ENCODE data around the gene TAS2R7.
"Not testable (repeated sequence)": the region's sequence is repeated elsewhere in the genome, so short reads cannot be mapped to it uniquely, and the experiment has no call there.

The TAS2R7 gene, protein sequence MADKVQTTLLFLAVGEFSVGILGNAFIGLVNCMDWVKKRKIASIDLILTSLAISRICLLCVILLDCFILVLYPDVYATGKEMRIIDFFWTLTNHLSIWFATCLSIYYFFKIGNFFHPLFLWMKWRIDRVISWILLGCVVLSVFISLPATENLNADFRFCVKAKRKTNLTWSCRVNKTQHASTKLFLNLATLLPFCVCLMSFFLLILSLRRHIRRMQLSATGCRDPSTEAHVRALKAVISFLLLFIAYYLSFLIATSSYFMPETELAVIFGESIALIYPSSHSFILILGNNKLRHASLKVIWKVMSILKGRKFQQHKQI

DNA sequence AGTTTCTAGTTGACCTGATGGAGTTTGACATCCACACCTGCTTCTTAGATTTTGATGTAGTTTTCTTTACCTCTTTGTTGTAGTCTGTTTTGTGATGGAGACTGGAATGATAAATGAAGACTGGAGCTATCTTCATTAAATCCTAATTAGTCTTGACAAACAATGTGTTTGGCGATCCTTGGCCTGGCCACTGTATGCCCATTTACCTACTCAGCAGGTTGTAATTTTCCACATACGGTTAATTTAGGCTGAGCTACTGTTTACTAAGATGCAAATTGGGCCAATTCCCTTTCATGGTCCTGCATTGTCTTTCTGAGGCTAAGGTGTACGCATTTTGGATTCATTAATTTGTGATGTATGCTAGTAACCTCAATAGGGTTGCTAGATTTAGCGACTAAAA lies at the start of gene TAS2R7:
TAS2R7 (minus strand) TSS at position 41 of the 400 bp plus-strand sequence. CDS start 57 bp downstream, outside the sequence.
- DNase-seq, result no peak

DNA sequence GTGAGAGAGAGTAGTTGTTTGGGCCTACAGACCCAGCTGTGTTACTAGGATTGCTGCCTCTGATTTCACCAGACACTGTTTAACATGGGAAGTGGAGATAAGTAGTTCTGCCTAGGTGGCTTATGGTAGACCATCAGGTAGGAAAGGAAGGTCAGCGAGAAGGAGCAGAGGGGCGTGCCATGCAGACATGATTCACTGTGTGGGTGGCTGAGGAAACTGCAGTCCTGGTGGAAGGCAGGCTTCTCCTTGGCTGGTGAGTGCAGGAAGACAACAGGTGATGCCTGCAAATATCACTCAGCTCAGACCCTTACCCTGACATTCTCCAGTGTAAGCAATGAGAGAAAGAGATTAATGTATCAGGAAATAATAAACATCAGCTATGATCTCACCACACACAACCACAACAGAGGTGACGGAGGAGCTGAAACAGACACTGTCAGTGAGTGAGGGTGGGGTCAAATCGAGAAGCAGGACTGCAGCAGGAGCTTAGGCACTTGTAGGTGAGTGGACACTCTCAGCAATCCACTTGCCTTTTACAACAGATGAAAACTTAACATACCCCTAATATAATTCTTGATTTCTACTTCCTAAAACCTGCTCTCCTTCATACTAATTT lies 48.9 kb upstream of the TAS2R7 start:
- no peak for DNase-seq

DNA sequence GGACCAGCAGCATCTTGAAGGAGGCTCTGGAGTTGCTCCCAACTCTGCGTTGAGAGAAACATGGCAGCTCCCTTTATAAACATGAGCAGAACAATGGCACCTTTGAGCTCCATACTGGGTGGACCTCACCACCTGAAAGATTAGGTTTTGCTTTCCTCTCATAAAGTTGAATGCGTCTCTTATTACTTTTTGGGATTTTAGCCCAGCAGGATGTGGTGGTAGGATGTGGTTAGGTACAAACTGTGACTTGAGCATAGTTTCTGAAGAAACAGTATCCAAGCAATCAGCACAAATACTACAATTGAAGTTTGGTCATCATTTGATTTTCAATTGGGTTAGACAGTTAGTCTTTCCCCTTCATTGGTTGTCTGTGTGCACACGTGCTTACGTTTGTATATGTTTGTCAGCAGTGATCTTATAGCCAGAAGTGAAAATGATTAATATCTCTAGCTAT lies 47.0 kb upstream of the TAS2R7 start, which contains the start of gene PRR4:
PRR4 (minus strand) TSS at position 51 of the 454 bp plus-strand sequence; CDS start at position 13, 38 bp downstream.
- no peak for DNase-seq

DNA sequence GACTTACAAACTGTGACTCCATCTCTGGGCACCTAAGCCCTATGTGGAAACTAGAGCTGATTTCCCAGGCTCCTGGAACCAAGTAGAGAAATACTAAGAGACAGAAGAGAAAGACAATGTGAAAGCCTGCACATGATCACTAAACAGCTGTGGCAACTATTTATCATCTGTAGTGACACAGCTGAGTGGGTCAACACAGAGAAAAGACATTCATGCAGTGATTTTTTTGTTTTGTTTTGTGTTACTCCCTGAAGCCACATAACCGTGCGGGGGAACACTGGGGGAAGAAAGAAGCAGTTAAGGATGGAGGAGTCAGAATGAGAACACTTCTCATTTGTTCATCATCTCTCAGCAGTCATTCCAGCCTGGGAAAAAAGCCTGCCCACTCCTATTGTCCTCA lies 45.3 kb upstream of the TAS2R7 start:
- DNase-seq, result no peak

DNA sequence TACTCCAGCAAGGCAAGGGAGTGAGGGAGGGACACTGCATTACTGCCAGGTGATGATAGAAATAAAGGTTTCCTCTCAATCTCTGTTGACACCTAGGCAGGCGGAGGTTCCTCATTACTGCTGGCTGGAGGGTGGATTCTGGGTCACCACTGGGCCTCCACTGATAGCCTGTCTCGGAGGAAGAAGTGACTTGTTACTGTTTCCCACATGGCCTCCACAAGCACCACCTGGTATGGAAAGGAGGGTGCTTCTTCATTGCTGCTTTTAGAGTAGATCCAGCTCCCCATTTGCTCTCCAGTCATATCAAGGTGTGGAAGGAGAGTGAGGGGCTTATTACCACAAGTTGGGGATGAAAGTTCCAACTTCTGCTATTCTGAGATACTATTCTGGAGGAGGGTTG lies 40.4 kb upstream of the TAS2R7 start:
- DNase-seq, result no peak

DNA sequence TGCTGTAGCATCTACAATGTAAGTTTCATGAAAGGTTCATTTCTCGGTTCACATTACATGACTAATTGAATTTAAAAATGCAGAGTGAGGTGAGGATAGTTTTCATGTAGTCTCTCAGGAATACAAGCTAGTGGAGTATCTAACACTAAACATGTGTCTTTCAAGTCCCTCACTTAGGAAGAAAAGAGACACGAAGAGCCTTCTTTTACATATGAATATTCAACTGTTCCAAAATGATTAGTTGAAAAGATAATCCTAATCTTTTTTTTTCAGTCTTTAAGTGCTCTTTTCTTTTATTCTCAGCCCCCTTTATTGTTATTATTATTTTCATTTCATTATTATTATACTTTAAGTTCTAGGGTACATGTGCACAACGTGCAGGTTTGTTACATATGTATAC lies 36.0 kb upstream of the TAS2R7 start:
- no peak for DNase-seq

DNA sequence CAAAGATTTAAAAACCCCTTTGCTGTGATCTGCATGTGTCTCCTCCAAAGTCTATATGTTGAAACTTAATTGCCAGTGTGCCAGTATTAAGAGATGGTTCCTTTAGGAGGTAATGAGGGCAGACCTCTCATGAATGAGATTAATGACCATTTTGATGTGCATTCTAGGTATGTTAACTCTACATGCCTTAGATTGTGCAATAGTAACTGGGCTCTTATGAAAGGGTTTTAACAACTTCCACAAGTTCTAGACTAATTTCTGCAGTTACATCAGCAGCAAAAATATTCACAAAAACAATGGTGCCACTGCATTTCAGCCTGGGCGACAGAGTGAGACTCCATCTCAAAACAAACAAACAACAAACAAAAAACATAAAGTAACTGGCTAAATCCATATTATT lies 27.6 kb upstream of the TAS2R7 start:
- no peak for DNase-seq

DNA sequence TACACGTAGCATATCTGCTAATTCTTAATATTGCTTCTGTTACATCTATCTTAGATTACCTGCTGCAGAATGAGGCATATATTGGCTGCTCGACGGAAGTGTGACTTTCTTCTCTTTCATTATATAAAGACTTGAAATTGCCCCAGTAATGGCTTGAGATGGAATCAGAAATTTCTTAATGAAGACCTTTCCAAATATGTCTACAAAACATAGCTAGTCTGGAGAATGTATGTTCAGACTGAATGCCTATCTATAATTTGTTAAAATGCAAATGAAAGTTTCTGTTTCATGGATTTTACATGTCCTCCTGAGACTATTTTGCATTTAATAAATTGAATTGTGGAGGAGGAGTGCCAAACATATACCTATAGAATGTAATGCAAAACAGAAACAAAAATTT lies 23.8 kb upstream of the TAS2R7 start, which contains the start of gene TAS2R10:
TAS2R10 (minus strand) TSS at position 101 of the 400 bp plus-strand sequence; CDS start at position 12, 89 bp downstream.
- DNase-seq, result no peak

DNA sequence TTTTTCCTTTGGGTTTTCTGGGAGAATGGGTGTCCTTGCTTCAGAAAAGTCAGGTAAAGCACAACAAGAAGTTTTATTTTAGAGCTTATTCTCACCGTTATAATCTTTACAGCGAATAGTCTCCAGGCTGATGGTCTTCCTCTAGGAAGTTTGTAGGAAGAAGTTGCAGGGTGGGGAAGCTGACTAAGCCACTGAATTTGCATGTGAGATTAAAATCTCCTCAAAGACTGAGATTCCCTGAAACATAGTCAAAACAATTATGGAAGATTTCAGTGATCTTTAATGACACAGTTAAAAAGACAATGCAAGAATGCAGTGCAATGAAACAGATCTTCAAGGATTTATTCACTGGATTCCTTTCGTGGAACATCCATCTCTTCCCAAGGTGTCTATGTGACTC lies 22.5 kb upstream of the TAS2R7 start:
- DNase-seq, result no peak

DNA sequence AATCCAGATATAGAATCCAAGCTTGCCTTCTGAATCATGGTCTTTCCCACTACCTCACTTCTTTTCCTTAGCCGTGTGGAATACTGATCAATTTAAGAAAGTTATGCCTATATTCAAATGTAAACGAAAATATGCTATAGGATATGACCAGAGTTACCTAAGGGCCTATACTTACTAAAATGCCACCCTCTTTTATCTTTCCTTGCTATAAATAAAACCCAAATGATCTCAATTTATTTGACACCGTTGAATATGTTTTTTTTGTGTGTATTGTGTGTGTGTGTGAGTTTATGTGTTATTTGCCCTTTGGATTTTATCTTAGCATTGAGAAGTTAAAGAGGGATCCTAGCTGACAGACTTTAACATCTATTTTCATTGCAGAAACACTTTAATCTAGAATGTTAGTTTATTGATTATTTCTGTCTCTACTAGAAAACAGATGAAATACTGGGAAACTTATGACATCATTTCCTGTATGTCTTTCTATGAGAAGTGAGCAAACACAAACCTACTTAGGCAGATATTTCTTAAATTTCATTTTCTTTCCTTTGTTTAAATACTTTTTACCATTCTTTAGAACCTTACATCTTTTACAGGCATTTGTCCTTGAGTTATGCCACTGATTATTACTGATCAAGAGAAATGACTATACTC lies 9.6 kb upstream of the TAS2R7 start:
- DNase-seq, result no peak

DNA sequence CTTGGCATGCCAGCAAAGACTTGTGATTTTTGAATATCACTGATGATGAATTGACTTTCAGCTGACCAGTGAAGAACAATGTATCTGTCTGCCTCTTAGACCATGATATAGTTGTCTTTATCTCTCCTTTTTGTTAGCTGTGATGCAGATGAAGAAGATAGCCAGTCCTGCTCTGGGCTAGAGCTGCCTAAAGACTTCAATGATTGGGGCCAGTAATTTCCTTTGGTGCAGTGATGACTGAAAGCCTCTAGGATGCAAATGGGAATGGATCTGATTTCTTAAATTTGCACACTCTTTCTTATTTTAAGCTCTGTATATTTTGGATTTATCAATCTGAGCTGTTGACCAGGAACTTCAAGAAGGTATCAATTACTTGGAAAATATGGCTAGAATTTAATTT lies 7.6 kb upstream of the TAS2R7 start, which contains the start of gene TAS2R9:
TAS2R9 (minus strand) TSS at position 101 of the 400 bp plus-strand sequence; CDS start at position 8, 93 bp downstream.
- no peak for DNase-seq

DNA sequence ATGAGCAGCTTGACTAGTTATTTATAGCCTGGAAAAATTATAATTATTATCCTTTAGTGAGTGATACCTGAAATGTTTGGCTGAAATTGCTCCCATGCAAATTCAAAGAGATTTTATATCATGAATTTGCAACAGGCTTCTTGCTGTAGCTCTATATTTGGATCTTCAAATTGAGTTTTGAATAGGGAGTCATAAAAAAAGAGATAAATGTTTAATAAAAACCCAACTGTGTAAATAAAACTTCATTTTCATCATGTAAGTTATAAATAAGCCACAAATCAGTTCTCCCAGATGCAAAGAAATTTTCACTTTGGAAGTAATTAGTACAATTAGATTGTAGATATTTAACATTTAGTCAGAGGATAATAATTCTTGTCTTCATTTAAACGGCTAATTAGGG lies 4.8 kb upstream of the TAS2R7 start, which contains the start of gene TAS2R8:
TAS2R8 (minus strand) TSS at position 101 of the 400 bp plus-strand sequence. CDS start 306 bp downstream, outside the sequence.
- no peak for DNase-seq

DNA sequence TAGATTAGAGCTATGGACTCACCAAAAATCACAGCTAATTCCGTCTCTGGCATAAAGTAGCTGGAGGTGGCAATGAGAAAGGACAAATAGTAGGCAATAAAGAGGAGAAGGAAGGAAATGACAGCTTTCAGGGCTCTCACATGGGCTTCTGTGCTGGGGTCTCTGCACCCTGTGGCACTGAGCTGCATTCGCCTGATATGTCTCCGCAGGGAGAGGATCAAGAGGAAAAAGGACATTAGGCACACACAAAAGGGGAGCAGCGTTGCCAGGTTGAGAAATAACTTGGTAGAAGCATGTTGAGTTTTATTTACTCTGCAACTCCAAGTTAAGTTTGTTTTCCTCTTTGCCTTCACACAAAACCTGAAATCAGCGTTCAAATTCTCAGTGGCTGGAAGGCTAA lies 686 bp downstream of the TAS2R7 start:
- DNase-seq, result no peak

DNA sequence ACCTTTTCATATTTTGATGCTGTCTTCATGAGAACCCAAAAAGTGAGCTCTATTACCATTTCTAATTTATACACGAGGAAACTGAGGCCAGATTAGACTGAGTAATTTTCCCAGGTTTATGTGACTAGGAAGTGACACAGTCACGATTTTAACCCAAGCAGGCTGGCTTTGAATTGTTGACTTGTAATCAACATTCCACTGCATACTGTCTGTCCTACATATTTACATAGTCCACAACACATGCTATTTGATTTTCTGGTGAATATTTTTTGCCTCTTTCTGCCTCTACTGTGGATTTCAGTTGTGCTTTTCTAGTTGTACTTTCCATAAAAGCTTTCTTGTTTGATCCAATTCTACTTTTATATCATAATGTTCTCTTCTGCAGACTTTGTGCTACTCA lies 8.2 kb downstream of the TAS2R7 start:
- no peak for DNase-seq

DNA sequence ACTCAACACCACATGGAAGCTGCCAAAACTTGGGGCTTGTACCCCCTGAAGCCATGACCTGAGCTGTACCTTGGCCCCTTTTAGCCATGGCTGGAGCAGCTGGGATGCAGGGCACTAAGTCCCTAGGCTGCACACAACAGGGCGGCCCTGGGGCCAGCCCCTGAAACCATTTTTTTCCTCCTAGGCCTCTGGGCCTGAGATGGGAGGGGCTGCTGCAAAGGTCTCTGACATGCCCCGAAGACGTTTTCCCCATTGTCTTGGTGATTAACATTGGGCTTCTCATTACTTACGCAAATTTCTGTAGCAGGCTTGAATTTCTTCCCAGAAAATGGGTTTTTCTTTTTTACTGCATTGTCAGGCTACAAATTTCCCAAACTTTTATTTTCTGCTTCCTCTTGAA lies 10.7 kb downstream of the TAS2R7 start:
- not testable (repeated sequence) for DNase-seq

DNA sequence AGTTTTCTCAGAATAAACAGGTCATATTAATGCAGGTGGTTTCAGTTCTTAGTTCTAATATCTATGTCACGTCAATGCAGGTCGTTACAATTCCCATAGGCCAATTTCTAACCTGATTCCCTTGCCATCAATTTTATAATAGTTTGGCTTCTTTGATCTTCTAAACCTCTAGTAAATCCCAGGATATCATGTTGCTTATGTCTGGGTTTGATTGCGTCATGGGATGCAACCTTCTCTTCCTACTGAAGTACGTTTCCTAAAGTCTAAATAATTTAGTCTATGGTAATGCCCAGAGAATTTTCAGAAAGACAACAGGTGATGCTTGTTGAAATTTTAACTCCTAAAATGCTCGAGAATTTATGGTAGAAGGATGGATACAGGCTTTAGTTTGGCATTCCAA lies 19.2 kb downstream of the TAS2R7 start:
- no peak for DNase-seq

DNA sequence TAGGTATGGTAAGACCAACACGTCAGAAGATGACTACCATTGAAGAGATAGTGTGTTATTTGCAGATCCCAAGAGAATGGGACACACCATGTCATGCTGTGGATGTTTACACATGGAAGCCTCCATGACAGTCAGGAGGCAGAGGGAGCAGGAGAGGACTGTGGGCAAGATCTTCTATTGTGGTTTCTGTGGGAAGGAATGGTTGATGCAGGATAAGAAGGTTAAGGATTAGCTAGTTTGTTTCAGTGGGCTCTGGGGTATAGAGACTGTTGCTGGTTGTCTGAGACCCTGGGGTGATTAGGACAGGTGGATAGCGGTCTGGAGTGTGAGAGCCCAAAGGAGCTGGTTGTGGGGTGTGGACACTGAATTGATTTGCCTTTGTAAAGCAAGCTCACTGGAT lies 23.3 kb downstream of the TAS2R7 start:
- DNase-seq, result no peak

DNA sequence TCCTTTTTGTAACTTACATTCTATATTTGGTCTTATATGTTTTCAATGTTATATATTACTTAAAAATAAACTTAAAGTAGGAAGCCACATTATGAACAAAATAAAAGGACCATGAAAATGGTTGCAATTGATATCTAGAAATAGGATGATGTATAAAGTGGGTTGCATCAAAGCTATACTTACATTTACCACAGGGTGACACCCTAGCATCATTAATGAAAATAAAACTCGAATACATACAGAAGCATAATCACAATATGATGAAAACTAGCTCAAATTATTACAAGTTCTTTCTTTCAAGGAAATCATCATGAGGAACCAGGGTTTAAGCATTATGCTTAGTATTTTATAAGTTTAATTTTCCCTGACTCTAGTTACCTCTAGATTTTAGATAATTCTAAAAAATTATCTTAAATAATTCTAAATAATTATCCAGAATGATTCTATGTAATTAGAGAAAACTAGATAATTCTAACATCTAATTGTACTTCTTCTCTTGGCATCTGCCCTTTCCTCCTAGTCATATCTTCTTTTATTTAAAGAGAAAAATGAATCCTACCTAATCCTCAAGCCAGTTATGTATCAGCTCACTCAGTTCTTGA lies 31.2 kb downstream of the TAS2R7 start:
- DNase-seq, result peak; percentile 38

DNA sequence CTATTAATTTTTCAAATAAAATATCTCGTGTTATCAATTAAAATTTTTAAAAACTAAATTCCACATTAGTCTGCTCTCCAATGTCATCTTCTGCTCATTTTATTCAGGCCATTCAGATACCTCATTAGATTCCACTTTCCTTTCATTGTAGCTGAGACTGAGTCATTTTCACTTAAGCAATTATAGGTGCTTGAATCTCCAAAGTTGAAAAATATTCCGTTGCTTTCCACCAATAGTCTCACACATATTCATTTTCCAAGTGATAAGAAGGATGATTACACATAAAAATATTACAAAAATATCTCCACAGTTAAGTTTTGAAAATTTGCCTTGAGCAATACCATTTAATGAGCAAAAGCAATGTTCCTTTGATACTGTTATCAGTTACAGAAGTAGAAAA lies 42.8 kb downstream of the TAS2R7 start:
- DNase-seq, result no peak

DNA sequence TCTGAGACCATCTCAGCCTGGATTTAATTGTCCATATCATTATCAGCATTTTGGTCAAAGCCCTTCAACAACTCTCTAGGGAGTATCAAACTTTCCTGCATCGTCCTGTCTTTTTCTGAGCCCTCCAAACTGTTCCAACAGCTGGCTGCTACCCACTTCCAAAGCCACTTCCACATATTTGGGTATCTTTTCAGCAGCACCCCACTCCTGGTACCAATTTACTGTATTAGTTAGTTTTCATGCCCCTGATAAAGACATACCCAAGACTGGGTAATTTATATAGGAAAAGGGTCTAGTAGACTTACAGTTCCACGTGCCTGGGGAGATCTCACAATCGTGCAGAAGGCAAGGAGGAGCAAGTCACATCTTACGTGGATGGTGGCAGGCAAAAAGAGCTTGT lies 46.2 kb downstream of the TAS2R7 start:
- DNase-seq, result no peak

DNA sequence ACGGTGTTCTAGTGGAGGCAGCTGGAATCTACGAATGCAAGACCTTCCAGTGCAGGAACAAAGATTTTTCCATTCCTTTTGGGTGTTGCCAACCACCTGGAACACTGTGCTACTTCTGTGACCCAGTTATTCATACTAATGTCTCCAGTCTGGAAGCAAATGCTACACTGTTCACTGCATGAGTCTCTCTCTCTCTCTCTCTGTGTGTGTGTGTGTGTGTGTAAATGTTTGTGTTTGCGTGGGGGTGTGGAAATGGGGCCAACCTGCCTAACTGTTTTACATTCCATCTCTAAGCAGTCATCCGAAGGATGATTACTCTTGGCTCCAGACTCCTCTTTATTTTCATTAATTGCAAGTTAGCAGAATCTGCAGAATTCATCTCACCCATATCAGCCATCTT lies 49.4 kb downstream of the TAS2R7 start:
- DNase-seq, result no peak
